ENCODE data around the gene AKAP11.

DNA sequence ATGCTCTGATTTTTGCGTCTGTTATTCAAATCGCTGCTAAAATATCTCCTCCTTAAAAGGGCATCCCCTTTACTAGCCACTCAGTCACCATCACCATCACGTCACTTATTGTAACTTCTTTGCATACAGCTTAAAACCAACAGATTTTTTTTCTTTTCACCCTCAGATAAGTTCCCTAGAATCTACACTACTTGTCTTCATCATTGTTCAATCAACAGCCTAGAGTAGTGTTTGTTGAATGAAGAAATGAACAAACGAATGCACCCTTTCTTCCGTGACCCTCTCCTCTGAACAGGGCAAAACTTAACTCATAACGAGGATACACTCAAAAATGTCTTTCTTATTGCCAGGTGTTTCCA is 1.1 kb upstream of the AKAP11 start:
- no peak for TF ChIP-seq CTCF (IDR thresholded peaks at IDR 0.05)
- TF ChIP-seq POLR2A (IDR thresholded peaks at IDR 0.05): no peak
